CD1c-positive myeloid dendritic cell (primary cell): Measurements from ENCODE around the gene ACER3.
A peak's percentile ranks its signal among the peaks of the same experiment; 100 is the strongest.
"Not testable (repeated sequence)": the region's sequence is repeated elsewhere in the genome, so short reads cannot be mapped to it uniquely, and the experiment has no call there.

Source experiments
- DNase-seq: peaks from one replicate; pipeline ENCODE4 v3.0.0-alpha.2; 2016; ENCODE audit errors: extremely low spot score

Gene ACER3

GRCh38 chr11:76919887-76920746, 59.4 kb downstream of the ACER3 start:
- peak; percentile 86 for DNase-seq

GRCh38 chr11:76927160-76927559, 66.4 kb downstream of the ACER3 start:
- no peak for DNase-seq

GRCh38 chr11:76935042-76935441, 74.3 kb downstream of the ACER3 start:
- no peak for DNase-seq

GRCh38 chr11:76939219-76939631, 78.5 kb downstream of the ACER3 start:
- no peak for DNase-seq

- DNase-seq, result no peak
These were observed 83.5 kb downstream of the ACER3 start for GRCh38 chr11:76944225-76944624.

GRCh38 chr11:76946223-76946622, 85.5 kb downstream of the ACER3 start:
- no peak for DNase-seq

- DNase-seq, result no peak
These were observed 86.5 kb downstream of the ACER3 start for GRCh38 chr11:76947190-76947589.

GRCh38 chr11:76947800-76948199, 87.1 kb downstream of the ACER3 start:
- DNase-seq, result no peak

GRCh38 chr11:76955459-76956114, 94.9 kb downstream of the ACER3 start:
- no peak for DNase-seq

GRCh38 chr11:76962583-76963416, 102.1 kb downstream of the ACER3 start:
- no peak for DNase-seq

GRCh38 chr11:76963417-76964168, 102.9 kb downstream of the ACER3 start:
- DNase-seq, result not testable (repeated sequence)

GRCh38 chr11:76972051-76972450, 111.3 kb downstream of the ACER3 start:
- DNase-seq, result no peak

GRCh38 chr11:76974179-76974891, 113.6 kb downstream of the ACER3 start:
- DNase-seq, result no peak

- no peak for DNase-seq
These were observed 114.8 kb downstream of the ACER3 start for GRCh38 chr11:76975513-76975912.

GRCh38 chr11:76977791-76978190, 117.1 kb downstream of the ACER3 start:
- no peak for DNase-seq

- no peak for DNase-seq
These were observed 117.5 kb downstream of the ACER3 start for GRCh38 chr11:76978239-76978638.

- no peak for DNase-seq
These were observed 118.1 kb downstream of the ACER3 start for GRCh38 chr11:76978818-76979217.

GRCh38 chr11:76980196-76980595, 119.5 kb downstream of the ACER3 start:
- no peak for DNase-seq

- DNase-seq, result no peak
These were observed 124.0 kb downstream of the ACER3 start for GRCh38 chr11:76984743-76985142.

GRCh38 chr11:76987203-76987602, 126.5 kb downstream of the ACER3 start:
- DNase-seq, result no peak

GRCh38 chr11:76990628-76991027, 129.9 kb downstream of the ACER3 start:
- no peak for DNase-seq
